ENCODE measurements around the gene ZNF10.

ZNF10 gene

DNA sequence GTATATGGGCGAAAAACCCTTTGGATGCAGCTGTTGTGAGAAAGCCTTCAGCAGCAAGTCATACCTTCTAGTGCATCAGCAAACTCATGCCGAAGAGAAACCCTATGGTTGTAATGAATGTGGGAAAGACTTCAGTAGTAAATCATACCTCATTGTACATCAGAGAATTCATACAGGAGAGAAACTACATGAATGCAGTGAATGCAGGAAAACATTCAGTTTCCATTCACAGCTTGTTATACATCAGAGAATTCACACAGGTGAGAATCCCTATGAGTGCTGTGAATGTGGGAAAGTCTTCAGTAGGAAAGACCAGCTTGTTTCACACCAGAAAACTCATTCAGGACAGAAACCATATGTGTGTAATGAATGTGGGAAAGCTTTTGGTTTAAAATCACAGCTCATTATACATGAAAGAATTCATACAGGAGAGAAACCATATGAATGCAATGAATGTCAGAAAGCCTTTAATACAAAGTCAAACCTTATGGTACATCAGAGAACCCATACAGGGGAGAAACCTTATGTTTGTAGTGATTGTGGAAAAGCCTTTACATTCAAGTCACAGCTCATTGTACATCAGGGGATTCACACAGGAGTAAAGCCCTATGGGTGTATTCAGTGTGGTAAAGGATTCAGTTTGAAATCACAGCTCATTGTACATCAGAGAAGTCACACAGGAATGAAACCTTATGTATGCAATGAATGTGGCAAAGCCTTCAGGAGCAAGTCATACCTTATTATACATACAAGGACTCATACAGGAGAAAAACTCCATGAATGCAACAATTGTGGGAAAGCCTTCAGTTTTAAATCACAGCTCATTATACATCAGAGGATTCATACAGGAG, 72.3 kb downstream of the ZNF10 start:
- Histone ChIP-seq H3K9me3 (ENCODE audit: control insufficient read depth, low read depth, low read length) (peaks cover 75% of the 10 kb centered on the region), H3K4me1 (ENCODE audit: control insufficient read depth, low read depth, low read length) (no peaks in the 10 kb centered on the region), H3K36me3 (ENCODE audit: control insufficient read depth, low read depth, low read length) (peaks cover 34% of the 10 kb centered on the region), H3K9ac (ENCODE audit: low read length) (no peak overlapping the region), H3K27me3 (ENCODE audit: control insufficient read depth, insufficient read depth, low read length) (no peaks in the 10 kb centered on the region), H3K4me3 (ENCODE audit: low read length) (peak overlapping the region; percentile 26), H3K27ac (ENCODE audit: low read length) (no peak overlapping the region)

DNA sequence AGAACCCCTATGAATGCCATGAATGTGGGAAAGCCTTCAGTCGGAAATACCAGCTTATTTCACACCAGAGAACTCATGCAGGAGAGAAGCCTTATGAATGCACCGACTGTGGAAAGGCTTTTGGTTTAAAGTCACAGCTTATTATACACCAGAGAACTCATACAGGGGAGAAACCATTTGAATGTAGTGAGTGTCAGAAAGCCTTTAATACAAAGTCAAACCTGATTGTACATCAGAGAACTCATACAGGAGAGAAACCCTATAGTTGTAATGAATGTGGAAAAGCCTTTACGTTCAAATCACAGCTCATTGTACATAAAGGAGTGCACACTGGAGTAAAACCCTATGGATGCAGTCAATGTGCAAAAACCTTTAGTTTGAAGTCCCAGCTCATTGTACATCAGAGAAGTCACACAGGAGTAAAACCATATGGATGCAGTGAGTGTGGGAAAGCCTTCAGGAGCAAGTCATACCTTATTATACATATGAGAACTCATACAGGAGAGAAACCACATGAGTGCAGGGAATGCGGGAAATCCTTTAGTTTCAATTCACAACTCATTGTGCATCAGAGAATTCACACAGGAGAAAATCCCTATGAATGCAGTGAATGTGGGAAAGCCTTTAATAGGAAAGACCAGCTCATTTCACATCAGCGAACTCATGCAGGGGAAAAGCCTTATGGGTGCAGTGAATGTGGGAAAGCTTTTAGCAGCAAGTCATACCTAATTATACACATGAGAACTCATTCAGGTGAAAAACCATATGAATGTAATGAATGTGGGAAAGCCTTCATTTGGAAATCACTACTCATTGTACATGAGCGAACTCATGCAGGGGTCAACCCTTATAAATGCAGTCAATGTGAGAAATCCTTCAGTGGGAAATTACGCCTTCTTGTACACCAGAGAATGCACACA, 73.2 kb downstream of the ZNF10 start:
- Histone ChIP-seq H3K36me3 (ENCODE audit: control insufficient read depth, low read depth, low read length) (peaks cover 34% of the 10 kb centered on the region), H3K9ac (ENCODE audit: low read length) (no peak overlapping the region), H3K4me1 (ENCODE audit: control insufficient read depth, low read depth, low read length) (no peaks in the 10 kb centered on the region), H3K4me3 (ENCODE audit: low read length) (peak overlapping the region; percentile 35), H3K27me3 (ENCODE audit: control insufficient read depth, insufficient read depth, low read length) (no peaks in the 10 kb centered on the region), H3K27ac (ENCODE audit: low read length) (no peak overlapping the region), H3K9me3 (ENCODE audit: control insufficient read depth, low read depth, low read length) (peaks cover 84% of the 10 kb centered on the region)

DNA sequence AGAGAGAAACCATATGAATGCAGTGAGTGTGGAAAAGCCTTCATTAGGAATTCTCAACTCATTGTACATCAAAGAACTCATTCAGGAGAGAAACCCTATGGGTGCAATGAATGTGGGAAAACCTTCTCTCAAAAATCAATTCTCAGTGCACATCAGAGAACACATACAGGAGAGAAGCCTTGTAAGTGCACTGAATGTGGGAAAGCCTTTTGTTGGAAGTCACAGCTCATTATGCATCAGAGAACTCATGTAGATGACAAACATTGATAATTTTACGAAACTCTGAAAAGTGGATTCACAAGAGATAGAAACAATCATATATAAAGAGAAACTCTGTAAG, 73.8 kb downstream of the ZNF10 start:
- H3K9me3 ChIP-seq (ENCODE audit: control insufficient read depth, low read depth, low read length): peaks cover 89% of the 10 kb centered on the region
- H3K4me3 ChIP-seq (ENCODE audit: low read length): peak overlapping the region; percentile 31

DNA sequence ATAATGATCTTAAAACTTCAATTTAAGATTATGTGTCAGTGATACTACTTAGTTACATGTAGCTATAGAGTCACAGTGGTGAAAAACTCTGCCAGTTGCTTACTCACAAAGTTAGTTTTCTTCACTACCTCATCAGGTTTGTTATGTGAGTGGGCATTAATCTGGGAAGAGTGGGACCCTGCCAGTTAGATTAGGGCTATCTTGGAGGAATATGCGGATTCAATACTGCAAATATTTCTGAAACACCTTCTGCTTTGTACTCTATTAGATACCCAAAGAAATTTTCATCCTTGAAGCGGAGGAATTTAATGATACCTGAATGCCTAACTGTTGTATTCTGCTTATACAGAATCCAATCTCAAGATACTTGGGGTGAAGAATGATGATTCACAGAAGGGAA, 76.0 kb downstream of the ZNF10 start:
- Histone ChIP-seq H3K27ac (ENCODE audit: low read length) (no peak overlapping the region), H3K27me3 (ENCODE audit: control insufficient read depth, insufficient read depth, low read length) (no peaks in the 10 kb centered on the region), H3K9ac (ENCODE audit: low read length) (no peak overlapping the region), H3K36me3 (ENCODE audit: control insufficient read depth, low read depth, low read length) (peaks cover 28% of the 10 kb centered on the region), H3K4me1 (ENCODE audit: control insufficient read depth, low read depth, low read length) (no peaks in the 10 kb centered on the region), H3K4me3 (ENCODE audit: low read length) (no peak overlapping the region), H3K9me3 (ENCODE audit: control insufficient read depth, low read depth, low read length) (peaks cover 94% of the 10 kb centered on the region)

More for the DNA sequence above, 73.8 kb downstream of the ZNF10 start:
- H3K36me3 ChIP-seq (ENCODE audit: control insufficient read depth, low read depth, low read length): peaks cover 34% of the 10 kb centered on the region
- no peaks in the 10 kb centered on the region for H3K4me1 ChIP-seq (ENCODE audit: control insufficient read depth, low read depth, low read length)
- no peaks in the 10 kb centered on the region for H3K27me3 ChIP-seq (ENCODE audit: control insufficient read depth, insufficient read depth, low read length)
- no peak overlapping the region for H3K27ac ChIP-seq (ENCODE audit: low read length)
- H3K9ac ChIP-seq (ENCODE audit: low read length): no peak overlapping the region
